ENCODE results near the gene DR1. TPM values are rescaled to one million over a fixed set of nuclear protein-coding genes. Genes with fewer than 3 reads are reported as not detected.

DR1 gene
- total RNA-seq, 2 experiments from 2014 or later = 76.3 to 80.3 TPM

- H3K4me1 Mint-ChIP-seq (ENCODE audit: low read depth) = no peaks in the 10 kb centered on the region
- H3K27ac Mint-ChIP-seq = no peak overlapping the region
- no peaks in the 10 kb centered on the region for H3K36me3 Mint-ChIP-seq (ENCODE audit: low read depth)
- CTCF ChIA-PET = interaction anchor here (0.6 to 1.5 kb wide), 7 partner anchors 16 to 34 kb away, joined by 3 to 7 read pairs (median 4); no protein-coding TSS in a partner anchor
- H3K4me3 Mint-ChIP-seq = no peak overlapping the region
- no peak for DNase-seq
- no peaks in the 10 kb centered on the region for H3K9me3 Mint-ChIP-seq
- intact Hi-C loops (cut with micrococcal nuclease) = no loop called here
- H3K27me3 Mint-ChIP-seq (ENCODE audit: low read depth) = no peaks in the 10 kb centered on the region
Observed at GRCh38 chr1:93324486-93325464, 20.9 kb upstream of the DR1 start.

- Mint-ChIP-seq H3K27me3 (ENCODE audit: low read depth) (no peaks in the 10 kb centered on the region), H3K4me3 (no peak overlapping the region), H3K36me3 (ENCODE audit: low read depth) (peaks cover 4% of the 10 kb centered on the region), H3K4me1 (ENCODE audit: low read depth) (no peaks in the 10 kb centered on the region), H3K9me3 (no peaks in the 10 kb centered on the region), H3K27ac (no peak overlapping the region)
- CTCF ChIA-PET = interaction anchor here (0.7 to 2.0 kb wide), 2 partner anchors 25 to 520 kb away, joined by 3 to 6 read pairs; no protein-coding TSS in a partner anchor
- intact Hi-C loops (cut with micrococcal nuclease) = no loop called here
- no peak for DNase-seq
Observed at GRCh38 chr1:93328809-93329760, 16.6 kb upstream of the DR1 start.

GRCh38 chr1:93330196-93330595 lies 15.5 kb upstream of the DR1 start:
- H3K9me3 Mint-ChIP-seq = no peaks in the 10 kb centered on the region
- no peaks in the 10 kb centered on the region for H3K4me1 Mint-ChIP-seq (ENCODE audit: low read depth)
- no peak for DNase-seq
- peaks cover 4% of the 10 kb centered on the region for H3K36me3 Mint-ChIP-seq (ENCODE audit: low read depth)
- H3K27ac Mint-ChIP-seq = no peak overlapping the region
- CTCF ChIA-PET = no interaction called here
- H3K27me3 Mint-ChIP-seq (ENCODE audit: low read depth) = no peaks in the 10 kb centered on the region
- intact Hi-C loops (cut with micrococcal nuclease) = no loop called here
- no peak overlapping the region for H3K4me3 Mint-ChIP-seq

GRCh38 chr1:93330617-93331016 lies 15.1 kb upstream of the DR1 start:
- H3K27me3 Mint-ChIP-seq (ENCODE audit: low read depth) = no peaks in the 10 kb centered on the region
- H3K9me3 Mint-ChIP-seq = no peaks in the 10 kb centered on the region
- H3K4me1 Mint-ChIP-seq (ENCODE audit: low read depth) = no peaks in the 10 kb centered on the region
- no peak overlapping the region for H3K27ac Mint-ChIP-seq
- intact Hi-C loops (cut with micrococcal nuclease) = no loop called here
- H3K36me3 Mint-ChIP-seq (ENCODE audit: low read depth) = peaks cover 4% of the 10 kb centered on the region
- CTCF ChIA-PET = no interaction called here
- no peak overlapping the region for H3K4me3 Mint-ChIP-seq
- DNase-seq = no peak

GRCh38 chr1:93331412-93331811 lies 14.3 kb upstream of the DR1 start:
- intact Hi-C loops (cut with micrococcal nuclease) = no loop called here
- H3K27me3 Mint-ChIP-seq (ENCODE audit: low read depth) = no peaks in the 10 kb centered on the region
- H3K36me3 Mint-ChIP-seq (ENCODE audit: low read depth) = peaks cover 4% of the 10 kb centered on the region
- peaks cover 3% of the 10 kb centered on the region for H3K4me1 Mint-ChIP-seq (ENCODE audit: low read depth)
- H3K9me3 Mint-ChIP-seq = no peaks in the 10 kb centered on the region
- DNase-seq = no peak
- H3K4me3 Mint-ChIP-seq = no peak overlapping the region
- H3K27ac Mint-ChIP-seq = no peak overlapping the region
- CTCF ChIA-PET = interaction anchor here (0.7 kb wide), 1 partner anchor 14 kb away, joined by 3 read pairs; no protein-coding TSS in a partner anchor

GRCh38 chr1:93332368-93332767 lies 13.3 kb upstream of the DR1 start:
- H3K4me1 Mint-ChIP-seq (ENCODE audit: low read depth) = peaks cover 12% of the 10 kb centered on the region
- no peak for DNase-seq
- H3K27ac Mint-ChIP-seq = no peak overlapping the region
- intact Hi-C loops (cut with micrococcal nuclease) = no loop called here
- CTCF ChIA-PET = no interaction called here
- H3K9me3 Mint-ChIP-seq = no peaks in the 10 kb centered on the region
- no peak overlapping the region for H3K4me3 Mint-ChIP-seq
- H3K36me3 Mint-ChIP-seq (ENCODE audit: low read depth) = peaks cover 12% of the 10 kb centered on the region
- H3K27me3 Mint-ChIP-seq (ENCODE audit: low read depth) = no peaks in the 10 kb centered on the region

- H3K27ac Mint-ChIP-seq = no peak overlapping the region
- CTCF ChIA-PET = interaction anchor here (0.6 kb wide), 1 partner anchor 658 kb away, joined by 3 read pairs; no protein-coding TSS in a partner anchor
- H3K27me3 Mint-ChIP-seq (ENCODE audit: low read depth) = no peaks in the 10 kb centered on the region
- no peak for DNase-seq
- intact Hi-C loops (cut with micrococcal nuclease) = no loop called here
- H3K4me1 Mint-ChIP-seq (ENCODE audit: low read depth) = peaks cover 22% of the 10 kb centered on the region
- no peak overlapping the region for H3K4me3 Mint-ChIP-seq
- H3K36me3 Mint-ChIP-seq (ENCODE audit: low read depth) = peaks cover 26% of the 10 kb centered on the region
- no peaks in the 10 kb centered on the region for H3K9me3 Mint-ChIP-seq
Observed at GRCh38 chr1:93338387-93339146, 7.1 kb upstream of the DR1 start.

- Mint-ChIP-seq H3K4me3 (no peak overlapping the region), H3K9me3 (no peaks in the 10 kb centered on the region), H3K27ac (no peak overlapping the region), H3K4me1 (ENCODE audit: low read depth) (peaks cover 22% of the 10 kb centered on the region), H3K36me3 (ENCODE audit: low read depth) (peaks cover 26% of the 10 kb centered on the region), H3K27me3 (ENCODE audit: low read depth) (no peaks in the 10 kb centered on the region)
- CTCF ChIA-PET = no interaction called here
- DNase-seq = no peak
- intact Hi-C loops (cut with micrococcal nuclease) = no loop called here
Observed at GRCh38 chr1:93339171-93339697, 6.5 kb upstream of the DR1 start.

- intact Hi-C loops (cut with micrococcal nuclease) = no loop called here
- Mint-ChIP-seq H3K36me3 (ENCODE audit: low read depth) (peaks cover 26% of the 10 kb centered on the region), H3K27ac (no peak overlapping the region), H3K9me3 (no peaks in the 10 kb centered on the region), H3K27me3 (ENCODE audit: low read depth) (no peaks in the 10 kb centered on the region), H3K4me1 (ENCODE audit: low read depth) (peaks cover 26% of the 10 kb centered on the region), H3K4me3 (no peak overlapping the region)
- CTCF ChIA-PET = interaction anchor here (1.0 to 1.2 kb wide), 2 partner anchors 9 to 35 kb away, joined by 3 to 4 read pairs; no protein-coding TSS in a partner anchor
- no peak for DNase-seq
Observed at GRCh38 chr1:93340090-93340489, 5.6 kb upstream of the DR1 start.

- no peaks in the 10 kb centered on the region for H3K27me3 Mint-ChIP-seq (ENCODE audit: low read depth)
- peak overlapping the region; percentile 16 for H3K4me3 Mint-ChIP-seq
- no peak overlapping the region for H3K27ac Mint-ChIP-seq
- peaks cover 12% of the 10 kb centered on the region for H3K4me1 Mint-ChIP-seq (ENCODE audit: low read depth)
- intact Hi-C loops (cut with micrococcal nuclease) = loop anchor here (2.0 kb wide), 3 partner anchors 104 to 564 kb away; partner anchors contain the start of genes FNBP1L and GCLM
- DNase-seq = no peak
- H3K36me3 Mint-ChIP-seq (ENCODE audit: low read depth) = peaks cover 12% of the 10 kb centered on the region
- no peaks in the 10 kb centered on the region for H3K9me3 Mint-ChIP-seq
- CTCF ChIA-PET = interaction anchor here (2.1 kb wide), 1 partner anchor 40 kb away, joined by 14 read pairs; no protein-coding TSS in a partner anchor
Observed at GRCh38 chr1:93344484-93344883, 1.2 kb upstream of the DR1 start.

- CTCF ChIA-PET = interaction anchor here (0.9 to 2.1 kb wide), 2 partner anchors 41 to 266 kb away, joined by 3 to 14 read pairs; partner anchors contain the start of gene MTF2
- H3K4me1 Mint-ChIP-seq (ENCODE audit: low read depth) = peaks cover 17% of the 10 kb centered on the region
- no peaks in the 10 kb centered on the region for H3K9me3 Mint-ChIP-seq
- intact Hi-C loops (cut with micrococcal nuclease) = loop anchor here (1.0 to 5.0 kb wide), 11 partner anchors 9 to 1073 kb away; partner anchors contain the start of genes ABCD3, DNTTIP2, FNBP1L and GCLM
- DNase-seq = no peak
- H3K27me3 Mint-ChIP-seq (ENCODE audit: low read depth) = no peaks in the 10 kb centered on the region
- peak overlapping the region; percentile 83 for H3K4me3 Mint-ChIP-seq
- peaks cover 14% of the 10 kb centered on the region for H3K36me3 Mint-ChIP-seq (ENCODE audit: low read depth)
- H3K27ac Mint-ChIP-seq = peak overlapping the region; percentile 96
Observed at GRCh38 chr1:93344886-93345632, 648 bp upstream of the DR1 start.

Data from activated naive CD4-positive, alpha-beta T cell treated with anti-CD3 and anti-CD28 coated beads for 36 hours (primary cell).